Hepatocyte (in vitro differentiated cells): ENCODE data around the gene ITPR3. TPM values are rescaled to one million over a fixed set of nuclear protein-coding genes. Genes with fewer than 3 reads are reported as not detected.
A peak's percentile ranks its signal among the peaks of the same experiment; 100 is the strongest.

Experiments
- DNase-seq: peaks from one replicate; pipeline ENCODE4 v3.0.0-alpha.2; 2016; ENCODE audit warnings: low spot score
- H2AFZ ChIP-seq: fragments of 200-600 bp; sonication (generic); 2 replicates; pipeline ENCODE4 v1.6.0; 2016; ENCODE audit warnings: antibody characterized with exemption, mild to moderate bottlenecking
- H3K27ac ChIP-seq: fragments of 200-600 bp; sonication (generic); 2 replicates; pipeline ENCODE4 v1.5.1; 2016; ENCODE audit warnings: mild to moderate bottlenecking
- H3K27me3 ChIP-seq: fragments of 200-600 bp; sonication (generic); 2 replicates; pipeline ENCODE4 v1.6.1; 2016
- H3K36me3 ChIP-seq: fragments of 200-600 bp; sonication (generic); replicated peaks from 2 replicates; pipeline ENCODE4 v1.5.1; 2016; ENCODE audit warnings: low read depth; ENCODE audit not compliant: insufficient read depth
- H3K4me1 ChIP-seq: fragments of 200-600 bp; sonication (generic); 2 replicates; pipeline ENCODE4 v1.5.1; 2016; ENCODE audit warnings: mild to moderate bottlenecking, moderate library complexity; ENCODE audit not compliant: insufficient read depth
- H3K4me2 ChIP-seq: fragments of 200-600 bp; sonication (generic); 2 replicates; pipeline ENCODE4 v1.6.0; 2016
- H3K4me3 ChIP-seq: fragments of 200-600 bp; sonication (generic); 2 replicates; pipeline ENCODE4 v1.5.1; 2016; ENCODE audit warnings: mild to moderate bottlenecking
- H3K79me2 ChIP-seq: fragments of 200-600 bp; sonication (generic); 2 replicates; pipeline ENCODE4 v1.6.0; 2017; ENCODE audit warnings: mild to moderate bottlenecking
- H3K9me2 ChIP-seq: fragments of 200-600 bp; sonication (generic); replicated peaks from 2 replicates; pipeline ENCODE4 v1.6.0; 2017; ENCODE audit warnings: mild to moderate bottlenecking; ENCODE audit not compliant: insufficient read depth
- H3K9me3 ChIP-seq: fragments of 200-600 bp; sonication (generic); 2 replicates; pipeline ENCODE4 v1.5.1; 2016; ENCODE audit warnings: low read depth, mild to moderate bottlenecking
- H4K20me1 ChIP-seq: fragments of 200-600 bp; sonication (generic); 2 replicates; pipeline ENCODE4 v1.6.0; 2016; ENCODE audit warnings: mild to moderate bottlenecking; ENCODE audit not compliant: insufficient read depth, poor library complexity, severe bottlenecking
- EZH2 ChIP-seq: fragments of 200-600 bp; sonication (generic); IDR thresholded peaks from 2 replicates; pipeline ENCODE4 v1.6.1; 2016; ENCODE audit warnings: antibody characterized with exemption, mild to moderate bottlenecking, borderline replicate concordance
- EZH2phosphoT487 ChIP-seq: fragments of 200-600 bp; sonication (generic); IDR thresholded peaks from one replicate; pipeline ENCODE4 v1.6.1; 2018; ENCODE audit warnings: antibody characterized with exemption, mild to moderate bottlenecking, low read depth, moderate library complexity; ENCODE audit not compliant: unreplicated experiment, severe bottlenecking
- WGBS: methylation state at CpG from one replicate; pipeline ENCODE4 v1.1.6; 2016; ENCODE audit warnings: low lambda C conversion rate; ENCODE audit errors: missing lambda C conversion rate; 5-methylcytosine and 5-hydroxymethylcytosine counted together
- polyA plus RNA-seq: library from polyadenylated mRNA; unstranded; fragments of >200 nt; fragmentation: Nextera tagmentation; extraction: Ambion mirVana; gene quantifications from 2 replicates; pipeline ENCODE4 v1.2.1, GENCODE V29; 2016
- total RNA-seq: library from RNA; depleted of rRNA; stranded (reverse); fragments of >200 nt; gene quantifications from 2 replicates; pipeline ENCODE4 v1.2.3, GENCODE V29; 2014
- TF ChIP-seq, protein P1 (sequence below): fragments of 200-600 bp; sonication (generic); IDR thresholded peaks from 2 replicates; pipeline ENCODE4 v1.5.1; 2016; ENCODE audit warnings: antibody characterized with exemption, mild to moderate bottlenecking; ENCODE audit not compliant: poor library complexity

The ITPR3 gene
- total and polyA plus RNA-seq, 2 experiments from 2014 or later = 16.5 to 39.6 TPM

DNA sequence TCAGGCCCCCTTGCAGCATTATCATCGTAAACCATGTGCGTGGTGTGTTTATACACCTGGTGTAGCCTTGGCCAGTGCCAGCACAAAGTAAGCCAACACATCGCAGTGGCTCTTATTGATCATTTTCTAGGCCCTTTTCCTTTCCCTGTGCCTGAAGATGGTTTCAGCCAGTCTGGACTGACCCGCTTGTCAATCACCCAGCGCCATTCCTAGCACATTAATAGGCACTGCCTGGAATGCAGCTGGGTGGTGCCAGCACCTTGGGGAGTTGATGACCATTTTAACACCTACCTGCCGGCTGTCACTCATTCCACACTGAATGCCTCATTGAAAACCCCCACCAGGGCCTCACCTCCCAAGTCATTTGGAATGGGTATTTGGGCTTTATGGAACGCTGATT is 95.3 kb downstream of the ITPR3 start:
- Histone ChIP-seq H3K27me3 (no peaks in the 10 kb centered on the region), H3K4me3 (no peak overlapping the region), H3K36me3 (no peaks in the 10 kb centered on the region), H3K9me3 (no peaks in the 10 kb centered on the region), H3K79me2 (no peaks in the 10 kb centered on the region), H4K20me1 (no peaks in the 10 kb centered on the region), H3K9me2 (no peaks in the 10 kb centered on the region), H3K4me1 (peaks cover 20% of the 10 kb centered on the region), H3K4me2 (no peak overlapping the region), H2AFZ (no peak overlapping the region), H3K27ac (no peak overlapping the region)
- no peak for DNase-seq
- TF ChIP-seq, protein P1, sequence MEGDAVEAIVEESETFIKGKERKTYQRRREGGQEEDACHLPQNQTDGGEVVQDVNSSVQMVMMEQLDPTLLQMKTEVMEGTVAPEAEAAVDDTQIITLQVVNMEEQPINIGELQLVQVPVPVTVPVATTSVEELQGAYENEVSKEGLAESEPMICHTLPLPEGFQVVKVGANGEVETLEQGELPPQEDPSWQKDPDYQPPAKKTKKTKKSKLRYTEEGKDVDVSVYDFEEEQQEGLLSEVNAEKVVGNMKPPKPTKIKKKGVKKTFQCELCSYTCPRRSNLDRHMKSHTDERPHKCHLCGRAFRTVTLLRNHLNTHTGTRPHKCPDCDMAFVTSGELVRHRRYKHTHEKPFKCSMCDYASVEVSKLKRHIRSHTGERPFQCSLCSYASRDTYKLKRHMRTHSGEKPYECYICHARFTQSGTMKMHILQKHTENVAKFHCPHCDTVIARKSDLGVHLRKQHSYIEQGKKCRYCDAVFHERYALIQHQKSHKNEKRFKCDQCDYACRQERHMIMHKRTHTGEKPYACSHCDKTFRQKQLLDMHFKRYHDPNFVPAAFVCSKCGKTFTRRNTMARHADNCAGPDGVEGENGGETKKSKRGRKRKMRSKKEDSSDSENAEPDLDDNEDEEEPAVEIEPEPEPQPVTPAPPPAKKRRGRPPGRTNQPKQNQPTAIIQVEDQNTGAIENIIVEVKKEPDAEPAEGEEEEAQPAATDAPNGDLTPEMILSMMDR = no peak
- no peak for TF ChIP-seq EZH2phosphoT487
- TF ChIP-seq EZH2 = no peak
- WGBS = 85% methylated on average over 7 of the region's 7 CpGs

DNA sequence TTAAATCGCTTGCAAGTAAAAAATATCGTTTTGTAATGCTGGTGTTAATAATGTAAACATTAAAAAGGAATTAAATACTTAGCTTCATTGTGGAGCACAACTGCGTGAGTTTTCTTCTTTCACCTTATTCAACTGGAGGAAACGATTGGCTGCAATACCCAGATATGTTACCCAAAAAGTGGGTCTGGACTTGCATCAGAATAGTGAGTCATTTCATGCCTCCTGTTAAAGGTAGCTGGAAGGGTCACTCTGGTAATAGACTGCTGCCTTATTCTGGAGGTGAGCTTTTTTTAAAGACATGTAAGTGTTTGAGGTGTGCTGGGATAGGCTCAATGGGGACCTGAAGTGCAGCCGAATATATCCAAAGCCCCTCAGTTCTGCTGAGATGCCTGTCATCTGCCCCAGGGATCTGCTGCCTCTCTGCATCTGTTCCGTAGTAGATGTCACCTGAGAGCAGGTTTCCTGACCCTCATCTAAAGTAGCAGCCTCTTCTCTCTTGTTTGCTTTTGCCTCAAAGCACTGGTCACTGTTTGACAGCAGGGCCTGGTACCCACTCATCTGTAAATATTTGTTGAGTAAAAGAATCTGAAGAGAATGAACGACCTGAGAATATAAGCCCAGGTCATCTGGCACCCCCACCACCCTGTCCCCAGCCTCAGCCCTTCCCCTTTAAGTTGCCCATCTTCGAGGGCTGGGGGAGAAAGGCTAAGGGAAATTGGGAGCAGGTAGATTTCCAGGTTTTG is 95.9 kb downstream of the ITPR3 start:
- peak overlapping the region; percentile 45 for H3K4me2 ChIP-seq
- no peaks in the 10 kb centered on the region for H4K20me1 ChIP-seq
- H3K36me3 ChIP-seq = no peaks in the 10 kb centered on the region
- WGBS = 71% methylated on average over 8 of the region's 8 CpGs
- H3K27ac ChIP-seq = no peak overlapping the region
- H3K27me3 ChIP-seq = no peaks in the 10 kb centered on the region
- H3K79me2 ChIP-seq = no peaks in the 10 kb centered on the region
- no peaks in the 10 kb centered on the region for H3K9me2 ChIP-seq
- no peaks in the 10 kb centered on the region for H3K9me3 ChIP-seq
- no peak overlapping the region for H3K4me3 ChIP-seq
- peaks cover 17% of the 10 kb centered on the region for H3K4me1 ChIP-seq
- TF ChIP-seq, protein P1 = no peak
- TF ChIP-seq EZH2phosphoT487 (no peak), EZH2 (no peak)
- no peak overlapping the region for H2AFZ ChIP-seq
- DNase-seq = no peak

DNA sequence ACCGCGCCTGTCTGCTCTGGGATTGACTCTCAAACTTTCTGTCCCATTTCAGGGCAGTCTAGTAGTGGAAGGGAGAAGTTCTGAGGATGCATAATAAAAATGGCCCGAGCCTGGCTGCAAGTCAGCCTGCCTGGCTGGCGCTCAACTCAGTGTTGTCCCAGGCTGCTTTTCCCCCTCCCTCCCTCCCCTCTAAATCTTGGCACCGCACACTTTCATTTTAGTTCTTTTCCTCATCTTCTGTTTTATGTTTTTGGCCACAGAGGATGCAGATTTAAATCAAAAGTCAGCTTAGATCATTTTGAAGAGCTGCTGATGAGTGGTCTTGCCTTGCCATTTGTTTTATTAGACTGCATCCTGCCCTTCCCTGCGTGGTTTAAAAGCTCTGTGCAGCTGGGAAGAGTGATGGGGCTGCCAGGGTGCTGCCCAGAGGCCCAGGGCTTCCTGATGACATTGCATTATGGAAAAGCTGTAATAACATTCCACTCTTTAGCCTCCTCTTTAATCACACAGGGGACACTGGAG is 96.9 kb downstream of the ITPR3 start:
- peaks cover 15% of the 10 kb centered on the region for H3K4me1 ChIP-seq
- no peaks in the 10 kb centered on the region for H3K27me3 ChIP-seq
- WGBS = 49% methylated on average over 5 of the region's 6 CpGs
- peak overlapping the region; percentile 63 for H3K27ac ChIP-seq
- peak overlapping the region; percentile 45 for H3K4me2 ChIP-seq
- peak; percentile 61 for DNase-seq
- H3K36me3 ChIP-seq = no peaks in the 10 kb centered on the region
- H3K4me3 ChIP-seq = no peak overlapping the region
- H3K79me2 ChIP-seq = no peaks in the 10 kb centered on the region
- no peaks in the 10 kb centered on the region for H3K9me2 ChIP-seq
- H3K9me3 ChIP-seq = no peaks in the 10 kb centered on the region
- no peaks in the 10 kb centered on the region for H4K20me1 ChIP-seq
- H2AFZ ChIP-seq = no peak overlapping the region
- TF ChIP-seq EZH2phosphoT487 = no peak
- no peak for TF ChIP-seq EZH2
- TF ChIP-seq, protein P1 = no peak
